ENCODE measurements around the gene ZFAND6. TPM values are rescaled to one million over a fixed set of nuclear protein-coding genes. Genes with fewer than 3 reads are reported as not detected.
"Not testable (repeated sequence)": the region's sequence is repeated elsewhere in the genome, so short reads cannot be mapped to it uniquely, and the experiment has no call there.

The ZFAND6 gene
- total and polyA plus RNA-seq, 10 of the 15 experiments (the other 5 are each of a cell fraction or from before 2014, with no cell fraction given) = 78.9 to 179 (median 135) TPM

GRCh38 chr15:80155378-80156175 is 96.1 kb downstream of the ZFAND6 start:
- RAD21 ChIA-PET (ENCODE audit: unreplicated experiment); CTCF ChIA-PET; ATAC-seq; H3K4me3 ChIP-seq; intact Hi-C loops (cut with micrococcal nuclease; ENCODE audit: unreplicated experiment); H3K4me2 ChIP-seq (ENCODE audit: control insufficient read depth, insufficient read depth); H3K36me3 ChIP-seq (ENCODE audit: control insufficient read depth in 2 of 2, insufficient read depth in 2 of 2, low read length in 1 of 2); POLR2A ChIA-PET; H3K9ac ChIP-seq (ENCODE audit: control insufficient read depth, insufficient read depth, low read length); H2AFZ ChIP-seq (ENCODE audit: control insufficient read depth, low read depth, low read length); H3K79me2 ChIP-seq (ENCODE audit: control insufficient read depth, insufficient read depth, low read length); DNase-seq (ENCODE audit: low read depth, low spot score); BruUV-seq (replicated peaks); in situ Hi-C loops (cut with MboI); H3K9me3 ChIP-seq (replicated peaks; ENCODE audit: control insufficient read depth, insufficient read depth, low read length); H3K27me3 ChIP-seq (replicated peaks in 1 of 2; ENCODE audit: control insufficient read depth in 2 of 2, insufficient read depth in 2 of 2, low read length in 1 of 2); H3K27ac ChIP-seq (ENCODE audit: control insufficient read depth, insufficient read depth); FAIRE-seq; H4K20me1 ChIP-seq (ENCODE audit: control insufficient read depth, insufficient read depth): not testable (repeated sequence)
- peaks cover 22% of the 10 kb centered on the region for H3K4me1 ChIP-seq (ENCODE audit: control insufficient read depth, insufficient read depth, low read length)
- SMC1A ChIA-PET (ENCODE audit: uncharacterized antibody, unreplicated experiment) = interaction anchor here (0.6 kb wide), 1 partner anchor 162 kb away, joined by 3 read pairs; no protein-coding TSS in a partner anchor
- WGBS (ENCODE audit: insufficient coverage, insufficient replicate concordance, low lambda C conversion rate, missing lambda C conversion rate) = 49% methylated on average over 16 of the region's 16 CpGs
- TF ChIP-seq EED (IDR thresholded peaks at IDR 0.05; ENCODE audit: low read depth) = 0 out of 2 replicates have a peak, but pooled peaks have one; percentile 48

DNA sequence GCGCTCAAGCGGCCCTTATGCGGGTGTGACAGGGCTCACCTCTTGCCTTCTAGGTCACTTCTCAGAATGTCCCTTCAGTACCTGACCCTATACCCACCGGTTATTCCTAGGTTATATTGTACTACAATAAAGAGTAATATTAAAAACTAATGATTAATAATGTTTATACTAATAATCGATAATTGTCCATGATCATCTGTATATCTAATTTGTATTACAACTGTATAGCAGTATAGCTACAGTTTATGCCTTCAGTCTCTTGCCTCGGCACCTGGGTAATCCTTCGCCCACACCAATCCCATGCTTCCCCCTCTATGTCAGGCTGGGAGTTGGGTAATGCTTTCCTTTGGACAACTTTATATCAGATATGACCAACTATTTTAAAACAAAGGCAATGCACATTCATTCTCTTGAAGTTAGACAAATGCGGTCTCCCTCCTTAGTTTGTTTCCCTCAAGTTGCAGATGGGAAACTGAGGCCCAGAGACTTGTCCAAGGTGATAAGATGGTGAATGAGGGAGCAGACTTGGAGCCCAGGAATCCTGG is 96.8 kb downstream of the ZFAND6 start:
- H2AFZ ChIP-seq (ENCODE audit: control insufficient read depth, low read depth, low read length) = no peak overlapping the region
- FAIRE-seq (no peak), ATAC-seq (no peak), DNase-seq (ENCODE audit: low read depth, low spot score) (no peak)
- H3K4me3 ChIP-seq = no peak overlapping the region
- ChIA-PET POLR2A (no interaction called here), RAD21 (ENCODE audit: unreplicated experiment) (no interaction called here), SMC1A (ENCODE audit: uncharacterized antibody, unreplicated experiment) (interaction anchor here (1.3 to 2.0 kb wide), 3 partner anchors 25 to 150 kb away, joined by 3 to 8 read pairs (median 4); no protein-coding TSS in a partner anchor), CTCF (interaction anchor here (1.2 to 2.4 kb wide), 3 partner anchors 13 to 303 kb away, joined by 3 to 6 read pairs (median 3); no protein-coding TSS in a partner anchor)
- in situ Hi-C loops (cut with MboI) (no loop called here), intact Hi-C loops (cut with micrococcal nuclease; ENCODE audit: unreplicated experiment) (no loop called here)
- H4K20me1 ChIP-seq (ENCODE audit: control insufficient read depth, insufficient read depth) = no peaks in the 10 kb centered on the region
- H3K27me3 ChIP-seq (replicated peaks in 1 of 2; ENCODE audit: control insufficient read depth in 2 of 2, insufficient read depth in 2 of 2, low read length in 1 of 2) = no peaks in the 10 kb centered on the region
- no peak overlapping the region for H3K4me2 ChIP-seq (ENCODE audit: control insufficient read depth, insufficient read depth)
- no peaks in the 10 kb centered on the region for H3K9me3 ChIP-seq (replicated peaks; ENCODE audit: control insufficient read depth, insufficient read depth, low read length)
- H3K9ac ChIP-seq (ENCODE audit: control insufficient read depth, insufficient read depth, low read length) = no peak overlapping the region
- peaks cover 4% of the 10 kb centered on the region for H3K79me2 ChIP-seq (ENCODE audit: control insufficient read depth, insufficient read depth, low read length)
- WGBS (ENCODE audit: insufficient coverage, insufficient replicate concordance, low lambda C conversion rate, missing lambda C conversion rate) = 87% methylated on average over 8 of the region's 8 CpGs
- TF ChIP-seq POLR2A (IDR thresholded peaks at IDR 0.05; ENCODE audit: low read depth, low read length) (no peak), REST (IDR thresholded peaks at IDR 0.05; ENCODE audit: low read depth, low read length) (no peak), PAX5 (IDR thresholded peaks at IDR 0.05; ENCODE audit: borderline replicate concordance, low read depth, low read length) (no peak)
- H3K36me3 ChIP-seq (ENCODE audit: control insufficient read depth in 2 of 2, insufficient read depth in 2 of 2, low read length in 1 of 2) = peaks cover 0 to 2% of the 10 kb centered on the region in 2 experiments; a peak in 2 of 4 replicates
- no TSS peak for BruUV-seq (replicated peaks)
- no peak overlapping the region for H3K27ac ChIP-seq (ENCODE audit: control insufficient read depth, insufficient read depth)
- H3K4me1 ChIP-seq (ENCODE audit: control insufficient read depth, insufficient read depth, low read length) = peaks cover 28% of the 10 kb centered on the region

Measured in GM12878 (cell line).